Heart left ventricle (tissue), 16 donors: ENCODE results near the gene PDZD8. TPM values are rescaled to one million over a fixed set of nuclear protein-coding genes. Genes with fewer than 3 reads are reported as not detected.
A peak's percentile ranks its signal among the peaks of the same experiment; 100 is the strongest.

ENCODE experiments used
- ATAC-seq, 4 donors: fragments of 200-7000 bp; cut with Tn5 transposase; one replicate each; pipeline ENCODE4 v1.9.1; 2020 to 2022; ENCODE audit warnings: moderate library complexity in 4 of 4, mild to moderate bottlenecking in 3 of 4, moderate number of reproducible peaks in 1 of 4
- DNase-seq, 5 donors: peaks; one replicate each; pipeline ENCODE4 v3.0.0-alpha.2; 2020
- H3K27ac ChIP-seq, 12 donors: fragments of 200-600 bp; sonication (generic) in 4 of 12; one replicate each; pipeline versions ENCODE4 v1.5.0 to v1.8.0; 2016 to 2022; ENCODE audit warnings: mild to moderate bottlenecking in 2 of 12
- H3K27me3 ChIP-seq, 9 donors: fragments of 200-600 bp; sonication (generic) in 2 of 9; one replicate each; pipeline versions ENCODE4 v1.5.1 to v1.8.0; 2016 to 2022; ENCODE audit warnings: mild to moderate bottlenecking in 3 of 9
- H3K36me3 ChIP-seq, 9 donors: fragments of 200-600 bp; sonication (generic) in 2 of 9; one replicate each; pipeline versions ENCODE4 v1.5.0 to v1.8.0; 2018 to 2022; ENCODE audit warnings: mild to moderate bottlenecking in 2 of 9
- H3K4me1 ChIP-seq, 12 donors: fragments of 200-600 bp; sonication (generic) in 4 of 12; one replicate each; pipeline versions ENCODE4 v1.5.0 to v1.8.0; 2016 to 2022; ENCODE audit warnings: mild to moderate bottlenecking in 3 of 12
- H3K4me3 ChIP-seq, 12 donors: fragments of 200-600 bp; sonication (generic) in 4 of 12; one replicate each; pipeline versions ENCODE4 v1.5.0 to v1.8.0; 2017 to 2022; ENCODE audit warnings: mild to moderate bottlenecking in 9 of 12, moderate library complexity in 4 of 12
- H3K9me3 ChIP-seq, 12 donors: fragments of 200-600 bp; sonication (generic) in 4 of 12; one replicate each; pipeline versions ENCODE4 v1.5.0 to v1.8.0; 2016 to 2022; ENCODE audit warnings: mild to moderate bottlenecking in 1 of 12
- CTCF ChIP-seq, 12 donors: fragments of 200-600 bp; sonication (generic) in 4 of 12; IDR thresholded peaks; one replicate each; pipeline versions ENCODE4 v1.5.0 to v1.8.0; 2018 to 2022; ENCODE audit warnings: antibody characterized with exemption in 12 of 12, mild to moderate bottlenecking in 5 of 12
- POLR2A ChIP-seq, 2 donors: fragments of 450-650 bp; IDR thresholded peaks; one replicate each; pipeline ENCODE4 v1.6.1; 2017; ENCODE audit warnings: antibody characterized with exemption in 2 of 2, mild to moderate bottlenecking in 2 of 2, moderate library complexity in 2 of 2
- WGBS, 4 donors: extraction: QIAGEN DNeasy Blood & Tissue Kit in 2 of 4; methylation state at CpG; one replicate each; pipeline versions ENCODE4 v1.1.5 to v1.1.7; 2013 to 2018; 5-methylcytosine and 5-hydroxymethylcytosine counted together
- intact Hi-C, 10 donors: fragments of 100-400 bp; cut with DNase I; formaldehyde crosslinking; loops; one replicate each; pipeline versions ENCODE4 v1.11.1 to v1.14.2; 2022
- polyA plus RNA-seq, 2 donors: library from polyadenylated mRNA; stranded (reverse); fragments of 200-250 nt; gene quantifications; one replicate each; pipeline ENCODE4 v1.2.3, GENCODE V29; 2013
- total RNA-seq, 9 donors: library from RNA; depleted of rRNA in 2 of 9; stranded (reverse); fragments of >200 nt in 2 of 9; fragmentation: NEBNext Ultra II Directional in 3 of 9; extraction: Animal tissue kit (Norgen Biotek cat#: 25700) in 3 of 9; gene quantifications; one replicate each; pipeline versions ENCODE4 v1.1.0 to v1.2.4, GENCODE V29; 2016 to 2023
- donor health status: ischemic (EF 13 %, LVEDD 7.1; RV severe dilation, severe dysfunction).
- donor health status: healthy with polysubstance abuse.
- donor health status: DM: no; HTN: yes; CAD: no.
- donor health status: DM: no; HTN: no; CAD: no.
- donor health status: ischemic (EF 25% LVEDD 6.9; RV normal size, moderate dysfunction).
- donor health status: ischemic (EF 25% LVEDD 5.7; RV mildly dilated, moderate dysfunction).
- donor health status: healthy.
- donor health status: DM: yes; HTN: yes; CAD: no.
- donor health status: ischemic (EF 35%, LVEDD 5.7; RV mildly dilated, moderate dysfunction).
- donor health status: nonischemic (EF 11% LVEDD 7.7; RV severe dilation, severe dysfunction).
- donor health status: DM: yes; HTN: yes; CAD: no.
- donor health status: PGD.
- donor health status: ischemic (EF 29% LVEDD 5.4; RV normal size, mild dysfunction).
- donor health status: nonischemic (EF 23%, LVEDD 6.1; RV moderate dilation, normal function).

PDZD8 gene
- total and polyA plus RNA-seq, 11 donors: 2.0 to 37.2 (median 24.1) TPM

- peak overlapping the region in 10 of 12 donors; percentile 37 to 99 (median 94) for H3K27ac ChIP-seq
- peak overlapping the region; percentile 68 to 99 (median 92) for H3K4me3 ChIP-seq
- 1% methylated on average over 15 to 31 of the region's 31 CpGs for WGBS, 4 donors
- no peaks in the 10 kb centered on the region for H3K9me3 ChIP-seq
- ATAC-seq (peak in 3 of 4 donors; percentile 19 to 34 (median 23)), DNase-seq (peak; percentile 16 to 66 (median 46))
- TF ChIP-seq CTCF (IDR thresholded peaks at IDR 0.05) (no peak), POLR2A (IDR thresholded peaks at IDR 0.05) (no peak)
- no peaks in the 10 kb centered on the region for H3K36me3 ChIP-seq
- peaks cover 0 to 6% (median 0%) of the 10 kb centered on the region in 9 donors for H3K27me3 ChIP-seq
- H3K4me1 ChIP-seq: peaks cover 0 to 52% (median 34%) of the 10 kb centered on the region in 12 donors
- intact Hi-C loops: loop anchor here in 1 of 10 donors (2.0 kb wide), 1 partner anchor 157 kb away; no protein-coding TSS in a partner anchor
Observed at GRCh38 chr10:117373823-117374505, 1.3 kb downstream of the PDZD8 start.

GRCh38 chr10:117370205-117370604 lies 5.0 kb downstream of the PDZD8 start:
- Histone ChIP-seq H3K9me3 (no peaks in the 10 kb centered on the region), H3K27me3 (no peaks in the 10 kb centered on the region), H3K36me3 (no peaks in the 10 kb centered on the region), H3K27ac (no peak overlapping the region), H3K4me1 (peaks cover 0 to 55% (median 36%) of the 10 kb centered on the region in 12 donors), H3K4me3 (no peak overlapping the region)
- ATAC-seq: no peak
- intact Hi-C loops: no loop called here
- 50 to 57% (median 50%) methylated on average over 5 of the region's 5 CpGs for WGBS, 4 donors
- DNase-seq: no peak
- TF ChIP-seq POLR2A (IDR thresholded peaks at IDR 0.05) (no peak), CTCF (IDR thresholded peaks at IDR 0.05) (no peak)

GRCh38 chr10:117367718-117368117 lies 7.5 kb downstream of the PDZD8 start:
- Histone ChIP-seq H3K27ac (no peak overlapping the region), H3K36me3 (no peaks in the 10 kb centered on the region), H3K4me1 (peaks cover 0 to 71% (median 28%) of the 10 kb centered on the region in 12 donors), H3K27me3 (no peaks in the 10 kb centered on the region), H3K9me3 (no peaks in the 10 kb centered on the region), H3K4me3 (no peak overlapping the region)
- ATAC-seq (no peak), DNase-seq (no peak)
- intact Hi-C loops: no loop called here
- TF ChIP-seq CTCF (IDR thresholded peaks at IDR 0.05) (no peak), POLR2A (IDR thresholded peaks at IDR 0.05) (no peak)
- 86 to 90% (median 89%) methylated on average over 5 of the region's 5 CpGs for WGBS, 4 donors

- no peak for DNase-seq
- H3K27me3 ChIP-seq: no peaks in the 10 kb centered on the region
- peaks cover 0 to 67% (median 27%) of the 10 kb centered on the region in 12 donors for H3K4me1 ChIP-seq
- TF ChIP-seq CTCF (IDR thresholded peaks at IDR 0.05) (no peak), POLR2A (IDR thresholded peaks at IDR 0.05) (no peak)
- H3K9me3 ChIP-seq: no peaks in the 10 kb centered on the region
- no peak overlapping the region for H3K27ac ChIP-seq
- intact Hi-C loops: no loop called here
- no peak for ATAC-seq
- H3K4me3 ChIP-seq: no peak overlapping the region
- no peaks in the 10 kb centered on the region for H3K36me3 ChIP-seq
- WGBS, 4 donors: 80 to 88% (median 86%) methylated on average over 4 of the region's 4 CpGs
Observed at GRCh38 chr10:117366741-117367140, 8.5 kb downstream of the PDZD8 start.
